ENCODE results near the gene DNAJA2. TPM values are rescaled to one million over a fixed set of nuclear protein-coding genes. Genes with fewer than 3 reads are reported as not detected.

Gene DNAJA2
- total RNA-seq, 1 donor from 2014 or later: 76.1 TPM

- Histone ChIP-seq H3K4me1 (ENCODE audit: insufficient read depth, low read length) (no peaks in the 10 kb centered on the region), H3K9ac (ENCODE audit: low read length) (no peak overlapping the region), H3K4me3 (ENCODE audit: insufficient read depth, low read depth, low read length) (no peak overlapping the region), H3K79me2 (ENCODE audit: insufficient read depth, low read length) (no peaks in the 10 kb centered on the region), H3K9me3 (ENCODE audit: insufficient read depth, low read depth, low read length) (no peaks in the 10 kb centered on the region), H3K36me3 (ENCODE audit: insufficient read depth, low read length) (peaks cover 16% of the 10 kb centered on the region), H2AFZ (ENCODE audit: low read depth, low read length) (no peak overlapping the region), H3K27ac (ENCODE audit: low read depth, low read length) (no peak overlapping the region), H4K20me1 (ENCODE audit: insufficient read depth, low read length) (peaks cover 4% of the 10 kb centered on the region), H3K4me2 (ENCODE audit: low read length) (no peak overlapping the region), H3K27me3 (ENCODE audit: insufficient read depth, low read length) (no peaks in the 10 kb centered on the region)
- Mint-ChIP-seq H3K4me3 (ENCODE audit: unreplicated experiment) (no peak overlapping the region), H3K4me1 (ENCODE audit: low read depth, unreplicated experiment) (peaks cover 4% of the 10 kb centered on the region), H3K9me3 (ENCODE audit: unreplicated experiment) (no peaks in the 10 kb centered on the region), H3K27me3 (ENCODE audit: low read depth, unreplicated experiment) (no peaks in the 10 kb centered on the region), H3K36me3 (ENCODE audit: low read depth, unreplicated experiment) (peaks cover 28% of the 10 kb centered on the region), H3K27ac (ENCODE audit: unreplicated experiment) (no peak overlapping the region)
- TF ChIP-seq EZH2 (IDR thresholded peaks at IDR 0.05; ENCODE audit: insufficient read depth, low read length): no peak
- TF ChIP-seq CTCF (IDR thresholded peaks at IDR 0.05; ENCODE audit: insufficient read depth, low read depth, low read length): no peak
- FAIRE-seq (no peak), DNase-seq (ENCODE audit: low read depth) (no peak)
Measured at GRCh38 chr16:46924402-46924801, 49.1 kb downstream of the DNAJA2 start.

- no peak overlapping the region for H3K27ac ChIP-seq (ENCODE audit: low read depth, low read length)
- Mint-ChIP-seq H3K27me3 (ENCODE audit: low read depth, unreplicated experiment) (no peaks in the 10 kb centered on the region), H3K9me3 (ENCODE audit: unreplicated experiment) (no peaks in the 10 kb centered on the region), H3K27ac (ENCODE audit: unreplicated experiment) (peak overlapping the region; percentile 59), H3K4me1 (ENCODE audit: low read depth, unreplicated experiment) (peaks cover 2% of the 10 kb centered on the region), H3K4me3 (ENCODE audit: unreplicated experiment) (no peak overlapping the region), H3K36me3 (ENCODE audit: low read depth, unreplicated experiment) (peaks cover 27% of the 10 kb centered on the region)
- H3K9ac ChIP-seq (ENCODE audit: low read length): no peak overlapping the region
- DNase-seq (ENCODE audit: low read depth) (no peak), FAIRE-seq (no peak)
- no peak overlapping the region for H2AFZ ChIP-seq (ENCODE audit: low read depth, low read length)
- H3K79me2 ChIP-seq (ENCODE audit: insufficient read depth, low read length): no peaks in the 10 kb centered on the region
- no peaks in the 10 kb centered on the region for H3K9me3 ChIP-seq (ENCODE audit: insufficient read depth, low read depth, low read length)
- H3K36me3 ChIP-seq (ENCODE audit: insufficient read depth, low read length): peaks cover 12% of the 10 kb centered on the region
- H3K4me2 ChIP-seq (ENCODE audit: low read length): no peak overlapping the region
- H4K20me1 ChIP-seq (ENCODE audit: insufficient read depth, low read length): peaks cover 4% of the 10 kb centered on the region
- H3K4me1 ChIP-seq (ENCODE audit: insufficient read depth, low read length): no peaks in the 10 kb centered on the region
- TF ChIP-seq CTCF (IDR thresholded peaks at IDR 0.05; ENCODE audit: insufficient read depth, low read depth, low read length) (no peak), EZH2 (IDR thresholded peaks at IDR 0.05; ENCODE audit: insufficient read depth, low read length) (no peak)
- H3K27me3 ChIP-seq (ENCODE audit: insufficient read depth, low read length): no peaks in the 10 kb centered on the region
- H3K4me3 ChIP-seq (ENCODE audit: insufficient read depth, low read depth, low read length): no peak overlapping the region
Measured at GRCh38 chr16:46923513-46924295, 49.8 kb downstream of the DNAJA2 start.

- FAIRE-seq: no peak
- Mint-ChIP-seq H3K9me3 (ENCODE audit: unreplicated experiment) (no peaks in the 10 kb centered on the region), H3K4me1 (ENCODE audit: low read depth, unreplicated experiment) (peaks cover 2% of the 10 kb centered on the region), H3K27me3 (ENCODE audit: low read depth, unreplicated experiment) (no peaks in the 10 kb centered on the region), H3K4me3 (ENCODE audit: unreplicated experiment) (no peak overlapping the region), H3K36me3 (ENCODE audit: low read depth, unreplicated experiment) (peaks cover 33% of the 10 kb centered on the region), H3K27ac (ENCODE audit: unreplicated experiment) (no peak overlapping the region)
- TF ChIP-seq CTCF (IDR thresholded peaks at IDR 0.05; ENCODE audit: insufficient read depth, low read depth, low read length): no peak
- TF ChIP-seq EZH2 (IDR thresholded peaks at IDR 0.05; ENCODE audit: insufficient read depth, low read length): no peak
- Histone ChIP-seq H3K36me3 (ENCODE audit: insufficient read depth, low read length) (peaks cover 14% of the 10 kb centered on the region), H4K20me1 (ENCODE audit: insufficient read depth, low read length) (peaks cover 4% of the 10 kb centered on the region), H3K9me3 (ENCODE audit: insufficient read depth, low read depth, low read length) (no peaks in the 10 kb centered on the region), H3K9ac (ENCODE audit: low read length) (no peak overlapping the region), H3K4me2 (ENCODE audit: low read length) (no peak overlapping the region), H3K4me1 (ENCODE audit: insufficient read depth, low read length) (no peaks in the 10 kb centered on the region), H3K4me3 (ENCODE audit: insufficient read depth, low read depth, low read length) (no peak overlapping the region), H2AFZ (ENCODE audit: low read depth, low read length) (no peak overlapping the region), H3K27me3 (ENCODE audit: insufficient read depth, low read length) (no peaks in the 10 kb centered on the region), H3K27ac (ENCODE audit: low read depth, low read length) (no peak overlapping the region), H3K79me2 (ENCODE audit: insufficient read depth, low read length) (no peaks in the 10 kb centered on the region)
- no peak for DNase-seq (ENCODE audit: low read depth)
Measured at GRCh38 chr16:46922239-46922638, 51.2 kb downstream of the DNAJA2 start.
